ENCODE measurements around the gene CCDC102B.

Gene CCDC102B

DNA sequence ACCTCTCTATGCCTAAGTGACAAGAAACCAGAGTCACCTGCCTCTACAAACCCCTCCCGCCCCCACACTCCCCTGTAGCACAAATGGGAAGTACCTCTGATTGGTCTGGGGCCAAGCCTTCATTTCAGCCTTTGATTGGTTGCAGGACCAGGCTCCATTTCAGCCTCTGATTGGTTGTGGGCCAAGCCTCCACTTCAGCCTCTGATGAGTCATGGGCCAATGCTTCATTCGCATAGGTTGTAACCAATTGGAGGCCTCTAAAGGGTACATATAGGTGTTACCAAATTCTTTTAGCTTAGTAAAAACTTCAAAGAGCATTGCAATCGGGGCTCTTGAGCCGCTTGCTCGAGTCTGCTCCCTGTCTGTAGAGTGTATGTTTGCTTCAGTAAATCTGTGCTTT, 25.0 kb downstream of the CCDC102B start:
- H3K4me3 ChIP-seq (ENCODE audit: low read depth, low read length), result no peak overlapping the region
- TF ChIP-seq, protein P1, sequence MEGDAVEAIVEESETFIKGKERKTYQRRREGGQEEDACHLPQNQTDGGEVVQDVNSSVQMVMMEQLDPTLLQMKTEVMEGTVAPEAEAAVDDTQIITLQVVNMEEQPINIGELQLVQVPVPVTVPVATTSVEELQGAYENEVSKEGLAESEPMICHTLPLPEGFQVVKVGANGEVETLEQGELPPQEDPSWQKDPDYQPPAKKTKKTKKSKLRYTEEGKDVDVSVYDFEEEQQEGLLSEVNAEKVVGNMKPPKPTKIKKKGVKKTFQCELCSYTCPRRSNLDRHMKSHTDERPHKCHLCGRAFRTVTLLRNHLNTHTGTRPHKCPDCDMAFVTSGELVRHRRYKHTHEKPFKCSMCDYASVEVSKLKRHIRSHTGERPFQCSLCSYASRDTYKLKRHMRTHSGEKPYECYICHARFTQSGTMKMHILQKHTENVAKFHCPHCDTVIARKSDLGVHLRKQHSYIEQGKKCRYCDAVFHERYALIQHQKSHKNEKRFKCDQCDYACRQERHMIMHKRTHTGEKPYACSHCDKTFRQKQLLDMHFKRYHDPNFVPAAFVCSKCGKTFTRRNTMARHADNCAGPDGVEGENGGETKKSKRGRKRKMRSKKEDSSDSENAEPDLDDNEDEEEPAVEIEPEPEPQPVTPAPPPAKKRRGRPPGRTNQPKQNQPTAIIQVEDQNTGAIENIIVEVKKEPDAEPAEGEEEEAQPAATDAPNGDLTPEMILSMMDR (conservative IDR thresholded peaks at IDR 0.05; ENCODE audit: low read depth, low read length), result no peak

DNA sequence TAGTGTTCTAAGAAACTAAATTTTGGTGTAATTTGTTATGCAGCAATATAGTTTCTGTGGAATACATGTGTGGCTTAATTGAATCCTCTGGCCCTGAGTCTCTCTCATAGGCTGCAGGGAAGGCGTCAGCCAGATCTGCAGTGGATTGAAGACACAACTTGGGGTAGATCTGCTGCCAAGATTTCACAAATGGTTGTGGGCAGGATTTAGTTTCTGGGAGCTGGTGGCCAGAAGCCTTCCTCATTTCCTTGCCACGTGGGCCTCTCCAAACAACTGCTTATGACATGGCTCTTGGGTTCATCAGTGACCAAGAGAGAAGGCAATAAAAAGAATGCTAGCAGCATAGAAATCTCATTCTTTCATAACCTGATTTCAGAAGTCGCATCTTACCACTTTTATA, 28.2 kb downstream of the CCDC102B start:
- DNase-seq (ENCODE audit: low read depth), result no peak
- no peak overlapping the region for H3K4me3 ChIP-seq (ENCODE audit: low read depth, low read length)
- TF ChIP-seq, protein P1 (conservative IDR thresholded peaks at IDR 0.05; ENCODE audit: low read depth, low read length), result no peak

More for the DNA sequence above, 25.0 kb downstream of the CCDC102B start:
- DNase-seq (ENCODE audit: low read depth), result no peak

DNA sequence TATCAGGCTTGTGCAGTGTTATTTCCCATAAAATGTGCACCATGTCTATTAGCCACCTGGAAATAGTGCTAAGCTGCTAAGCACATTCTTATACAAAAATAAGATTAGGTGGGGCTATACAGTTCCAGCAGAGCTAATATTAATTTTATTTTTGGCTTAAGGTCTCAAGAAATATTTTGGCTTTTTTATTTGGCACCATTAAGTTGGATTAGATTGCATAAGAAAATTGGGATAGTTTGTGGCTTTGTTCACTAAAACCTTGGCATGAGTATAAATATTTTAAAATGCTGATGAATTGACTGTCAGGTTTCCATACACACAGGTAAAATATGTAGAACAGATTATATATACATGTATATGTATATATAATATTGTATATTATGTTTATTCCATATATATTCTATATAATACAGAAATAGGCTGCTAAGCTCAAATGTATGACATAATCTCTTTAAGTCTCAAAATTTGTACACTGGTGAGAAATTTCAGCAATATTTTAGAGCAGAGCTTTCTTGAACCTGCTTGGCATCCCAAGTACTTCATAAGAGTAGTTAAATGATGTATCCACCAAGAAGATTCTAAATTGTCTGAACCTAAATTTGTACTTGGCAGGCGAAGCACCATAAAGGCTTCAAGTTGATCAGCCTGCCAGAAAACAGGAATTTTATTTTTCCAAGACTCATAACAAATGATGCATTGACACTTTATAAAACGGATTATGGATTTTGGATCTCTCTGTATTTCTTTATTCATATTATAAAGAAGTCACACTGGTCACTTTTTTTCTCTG, 32.6 kb downstream of the CCDC102B start:
- TF ChIP-seq, protein P1 (conservative IDR thresholded peaks at IDR 0.05; ENCODE audit: low read depth, low read length), result no peak
- DNase-seq (ENCODE audit: low read depth), result no peak
- H3K4me3 ChIP-seq (ENCODE audit: low read depth, low read length), result no peak overlapping the region

DNA sequence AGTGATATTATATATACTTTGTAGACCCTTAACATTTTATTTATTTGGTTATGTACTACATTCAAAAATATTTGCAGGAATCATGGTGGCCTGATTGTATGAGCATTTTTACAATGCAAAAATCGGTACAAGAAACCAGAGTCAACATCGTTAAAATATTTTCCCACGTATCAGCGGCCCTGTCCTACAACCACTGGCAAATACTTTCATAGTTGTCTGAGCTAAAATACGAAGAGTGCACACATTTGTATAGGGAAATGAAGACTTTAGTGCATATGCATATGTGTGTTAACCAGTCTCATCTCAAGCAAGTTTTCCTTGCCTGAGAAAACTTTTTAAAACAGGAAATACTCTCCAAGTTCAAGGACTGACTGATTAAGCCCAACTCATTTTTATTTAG, 35.9 kb downstream of the CCDC102B start:
- DNase-seq (ENCODE audit: low read depth), result no peak
- no peak overlapping the region for H3K4me3 ChIP-seq (ENCODE audit: low read depth, low read length)
- TF ChIP-seq, protein P1 (conservative IDR thresholded peaks at IDR 0.05; ENCODE audit: low read depth, low read length), result no peak

DNA sequence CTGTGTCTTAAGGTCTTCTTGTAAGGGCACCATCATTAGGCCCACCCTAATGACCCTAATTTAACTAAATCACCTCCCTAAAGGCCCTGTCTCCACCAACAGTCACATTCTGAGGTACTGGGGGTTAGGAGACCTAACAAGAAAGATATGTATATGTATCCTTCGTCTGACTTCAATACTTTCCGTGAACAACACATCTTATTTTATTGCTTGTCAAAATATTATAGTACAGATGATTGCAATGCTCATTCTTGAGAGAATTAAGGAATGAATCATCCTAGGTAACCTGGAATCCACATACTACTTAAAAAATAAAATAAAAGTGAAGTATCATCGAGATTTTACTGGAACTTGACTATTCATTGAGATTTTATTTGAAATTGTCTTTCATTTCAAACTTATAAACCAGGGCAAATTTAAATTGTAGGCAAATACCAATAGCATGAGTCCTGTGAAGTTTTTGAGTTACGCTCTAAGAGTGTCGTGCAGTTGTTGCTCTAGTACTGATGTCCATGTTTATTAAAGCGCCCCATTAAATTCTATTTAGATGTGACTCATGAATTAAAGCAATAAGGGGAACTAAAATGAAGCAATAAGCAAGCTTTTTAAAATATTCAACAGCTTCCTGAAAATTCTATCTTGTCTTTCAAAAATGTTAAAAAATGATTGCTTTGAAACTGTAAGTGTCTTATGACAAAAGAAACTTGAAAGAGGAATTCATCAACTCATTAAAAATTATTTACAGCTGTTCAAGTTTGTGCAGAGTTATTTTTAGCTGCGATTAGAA, 40.0 kb downstream of the CCDC102B start:
- DNase-seq (ENCODE audit: low read depth), result peak; percentile 24
- TF ChIP-seq, protein P1 (conservative IDR thresholded peaks at IDR 0.05; ENCODE audit: low read depth, low read length), result no peak

DNA sequence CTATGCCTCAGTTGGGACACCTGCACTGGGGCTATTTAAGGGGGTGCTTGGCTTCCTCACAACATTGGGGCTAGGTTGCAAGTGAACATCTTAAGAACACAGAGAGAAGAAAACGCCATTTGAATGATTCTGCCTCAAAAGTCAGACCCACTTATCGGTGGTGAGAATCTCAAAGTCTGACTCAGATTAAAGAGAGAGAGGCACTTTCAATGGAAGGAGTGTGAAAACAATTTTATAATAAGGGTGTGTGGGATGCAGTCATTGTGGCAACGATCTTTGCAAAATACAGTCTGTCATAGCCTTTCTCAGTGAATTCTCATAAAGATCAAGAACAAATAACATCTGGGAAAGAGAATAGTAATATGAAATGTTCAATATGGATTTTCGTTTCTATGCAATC, 41.8 kb downstream of the CCDC102B start:
- no peak for DNase-seq (ENCODE audit: low read depth)
- TF ChIP-seq, protein P1 (conservative IDR thresholded peaks at IDR 0.05; ENCODE audit: low read depth, low read length), result no peak
- no peak overlapping the region for H3K4me3 ChIP-seq (ENCODE audit: low read depth, low read length)

More for the DNA sequence above, 40.0 kb downstream of the CCDC102B start:
- no peak overlapping the region for H3K4me3 ChIP-seq (ENCODE audit: low read depth, low read length)

Data from choroid plexus epithelial cell (primary cell).